Fibroblast of the aortic adventitia (primary cell): Measurements from ENCODE around the gene PRDM16. TPM values are rescaled to one million over a fixed set of nuclear protein-coding genes. Genes with fewer than 3 reads are reported as not detected.

ENCODE experiments used
- DNase-seq: peaks from one replicate; pipeline ENCODE4 v3.0.0-alpha.2; 2010; ENCODE audit warnings: low read depth
- H3K4me3 ChIP-seq: 2 replicates; pipeline ENCODE4 v1.5.1; 2011; ENCODE audit warnings: low read depth, mild to moderate bottlenecking, control low read depth, low read length, moderate library complexity
- total RNA-seq: library from RNA; depleted of rRNA; stranded (reverse); fragments of >200 nt; gene quantifications from 2 replicates; pipeline ENCODE4 v1.2.3, GENCODE V29; 2012; ENCODE audit warnings: low replicate concordance
- TF ChIP-seq, protein P1 (sequence below): IDR thresholded peaks from 2 replicates; pipeline ENCODE4 v1.5.1; 2011; ENCODE audit warnings: mild to moderate bottlenecking, low read length, control low read depth, inconsistent platforms; ENCODE audit not compliant: insufficient read depth

Gene PRDM16
- total RNA-seq, 1 donor: 11.3 TPM

DNA sequence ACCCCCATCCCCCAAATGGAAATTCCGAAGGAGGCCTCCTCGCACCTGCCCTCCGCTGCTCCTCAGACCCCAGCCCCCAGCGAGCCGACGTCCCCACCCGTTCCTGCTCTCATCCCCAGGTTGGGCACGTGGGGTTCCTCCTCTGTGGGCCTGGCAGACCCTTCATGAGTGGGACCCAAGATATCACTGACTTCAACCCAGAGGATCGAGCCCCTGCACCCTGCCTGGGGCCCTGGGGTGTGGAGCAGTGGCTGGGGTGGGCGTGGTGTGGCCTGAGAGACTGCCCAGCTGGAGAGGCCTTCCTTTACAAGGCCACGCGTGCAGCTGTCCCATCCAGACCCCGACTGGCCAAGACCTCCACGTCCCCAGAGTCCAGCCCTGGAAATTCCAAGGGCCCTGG, 367.9 kb downstream of the PRDM16 start:
- TF ChIP-seq, protein P1, sequence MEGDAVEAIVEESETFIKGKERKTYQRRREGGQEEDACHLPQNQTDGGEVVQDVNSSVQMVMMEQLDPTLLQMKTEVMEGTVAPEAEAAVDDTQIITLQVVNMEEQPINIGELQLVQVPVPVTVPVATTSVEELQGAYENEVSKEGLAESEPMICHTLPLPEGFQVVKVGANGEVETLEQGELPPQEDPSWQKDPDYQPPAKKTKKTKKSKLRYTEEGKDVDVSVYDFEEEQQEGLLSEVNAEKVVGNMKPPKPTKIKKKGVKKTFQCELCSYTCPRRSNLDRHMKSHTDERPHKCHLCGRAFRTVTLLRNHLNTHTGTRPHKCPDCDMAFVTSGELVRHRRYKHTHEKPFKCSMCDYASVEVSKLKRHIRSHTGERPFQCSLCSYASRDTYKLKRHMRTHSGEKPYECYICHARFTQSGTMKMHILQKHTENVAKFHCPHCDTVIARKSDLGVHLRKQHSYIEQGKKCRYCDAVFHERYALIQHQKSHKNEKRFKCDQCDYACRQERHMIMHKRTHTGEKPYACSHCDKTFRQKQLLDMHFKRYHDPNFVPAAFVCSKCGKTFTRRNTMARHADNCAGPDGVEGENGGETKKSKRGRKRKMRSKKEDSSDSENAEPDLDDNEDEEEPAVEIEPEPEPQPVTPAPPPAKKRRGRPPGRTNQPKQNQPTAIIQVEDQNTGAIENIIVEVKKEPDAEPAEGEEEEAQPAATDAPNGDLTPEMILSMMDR: no peak
- no peak for DNase-seq
- no peak overlapping the region for H3K4me3 ChIP-seq

- no peak for DNase-seq
- TF ChIP-seq, protein P1: no peak
- no peak overlapping the region for H3K4me3 ChIP-seq
Observed at GRCh38 chr1:3438661-3439180, 369.7 kb downstream of the PRDM16 start.

- no peak for DNase-seq
- H3K4me3 ChIP-seq: no peak overlapping the region
- TF ChIP-seq, protein P1: no peak
Observed at GRCh38 chr1:3439346-3440299, 370.6 kb downstream of the PRDM16 start.

DNA sequence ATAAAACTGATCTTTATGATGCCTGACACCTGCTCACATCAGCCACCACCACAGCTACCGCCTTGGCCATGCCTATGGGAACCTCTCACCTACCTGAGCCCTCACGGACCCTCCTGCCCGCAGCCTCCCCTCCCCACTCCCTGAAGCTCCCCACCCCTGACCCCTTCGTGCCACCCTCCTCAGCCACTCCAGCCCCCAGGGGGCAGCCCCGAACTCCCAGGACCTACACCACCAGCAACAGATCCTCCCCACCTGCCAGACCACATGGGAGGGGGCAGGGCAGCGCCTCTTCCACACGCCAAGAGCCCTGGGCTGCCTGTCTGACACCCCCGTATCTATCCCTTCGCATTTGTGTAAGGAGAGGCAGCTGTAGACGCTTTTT, 371.3 kb downstream of the PRDM16 start:
- no peak overlapping the region for H3K4me3 ChIP-seq
- DNase-seq: no peak
- TF ChIP-seq, protein P1: no peak

DNA sequence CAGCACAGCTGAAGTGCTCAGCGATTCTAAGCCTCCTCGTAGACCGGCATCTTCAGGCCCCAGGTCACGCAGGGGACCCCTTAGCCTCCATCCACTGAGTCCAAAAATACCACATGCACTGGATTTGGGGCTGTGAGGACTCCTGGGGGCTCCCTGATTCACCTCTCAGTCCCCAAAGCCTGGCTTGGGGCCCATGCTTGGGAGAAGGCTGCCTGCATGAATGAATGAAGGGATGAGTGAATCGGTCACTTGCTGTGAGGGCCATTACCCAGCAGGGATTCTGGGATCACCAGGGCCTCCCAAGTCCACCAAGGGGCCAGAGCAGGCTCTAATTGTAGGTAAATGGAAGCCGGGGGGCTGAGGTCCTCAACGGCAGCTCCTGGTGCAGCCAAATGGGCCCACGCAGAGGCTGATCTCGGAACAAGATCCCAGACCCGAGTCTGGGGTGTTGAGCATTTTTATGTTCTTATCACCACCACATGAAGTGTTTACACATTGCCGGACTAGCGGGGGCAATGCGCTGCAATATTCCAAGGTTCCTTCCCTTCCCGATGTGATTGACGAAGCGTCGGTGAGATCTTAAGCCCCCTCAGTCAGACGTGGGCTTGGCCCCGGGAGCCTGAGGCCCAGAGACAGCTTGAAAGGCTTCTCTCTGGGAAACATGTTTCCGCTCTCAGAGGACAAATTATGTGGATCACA, 371.9 kb downstream of the PRDM16 start:
- TF ChIP-seq, protein P1: no peak
- no peak for DNase-seq
- H3K4me3 ChIP-seq: no peak overlapping the region

DNA sequence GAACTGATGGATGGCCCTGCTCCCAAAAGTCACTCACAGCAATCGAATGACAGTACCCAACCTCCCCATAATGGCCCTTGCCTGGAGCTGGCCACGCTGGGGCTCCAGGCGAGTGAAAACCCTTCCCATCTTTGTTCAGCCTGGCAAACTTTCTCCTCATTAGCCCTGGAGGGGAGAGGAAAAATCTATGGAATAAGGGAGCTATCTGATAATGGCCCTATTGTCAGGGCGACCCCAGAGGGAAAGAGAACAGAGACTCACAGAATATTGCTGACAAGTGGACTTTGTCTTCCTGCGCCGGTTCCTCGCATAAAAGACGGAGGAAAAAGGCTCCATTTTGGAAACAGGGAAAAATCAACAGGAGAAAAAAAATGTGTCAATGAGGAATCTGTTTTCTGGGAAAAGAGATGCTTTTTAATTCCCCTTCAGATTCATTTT, 372.4 kb downstream of the PRDM16 start:
- DNase-seq: no peak
- no peak overlapping the region for H3K4me3 ChIP-seq
- TF ChIP-seq, protein P1: no peak
